ENCODE results near the gene MYNN. TPM values are rescaled to one million over a fixed set of nuclear protein-coding genes. Genes with fewer than 3 reads are reported as not detected.

MYNN gene
- total RNA-seq, 3 donors from 2014 or later, result 11.6 to 17.4 (median 13.7) TPM

DNA sequence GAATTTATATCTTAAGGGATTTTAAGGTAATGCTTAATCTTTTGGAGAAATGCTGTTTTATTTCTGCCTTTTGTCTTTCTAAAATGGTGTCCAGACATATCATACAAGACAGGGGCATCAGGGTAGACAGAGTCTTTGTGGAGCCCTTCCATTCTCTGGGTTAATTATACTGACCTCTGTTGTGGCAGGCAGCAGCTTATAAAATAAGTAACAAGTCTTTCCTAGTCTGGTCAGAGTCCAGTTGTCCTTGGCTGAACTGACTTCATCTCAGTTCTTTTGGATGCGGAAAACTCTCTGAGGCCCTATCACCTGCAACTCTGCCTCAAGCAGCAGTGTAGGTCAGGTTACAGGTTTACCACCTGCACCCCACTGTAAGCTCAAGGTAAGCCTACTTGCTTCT is 19.2 kb downstream of the MYNN start:
- intact Hi-C loops (cut with DNase I, micrococcal nuclease), result no loop called here
- Histone ChIP-seq H3K4me1 (ENCODE audit: low read depth) (no peaks in the 10 kb centered on the region), H3K4me3 (no peak overlapping the region), H3K36me3 (ENCODE audit: low read depth) (no peaks in the 10 kb centered on the region), H3K9me3 (no peaks in the 10 kb centered on the region)
- no peak for DNase-seq
- no peak for ATAC-seq
- TF ChIP-seq, protein P1, sequence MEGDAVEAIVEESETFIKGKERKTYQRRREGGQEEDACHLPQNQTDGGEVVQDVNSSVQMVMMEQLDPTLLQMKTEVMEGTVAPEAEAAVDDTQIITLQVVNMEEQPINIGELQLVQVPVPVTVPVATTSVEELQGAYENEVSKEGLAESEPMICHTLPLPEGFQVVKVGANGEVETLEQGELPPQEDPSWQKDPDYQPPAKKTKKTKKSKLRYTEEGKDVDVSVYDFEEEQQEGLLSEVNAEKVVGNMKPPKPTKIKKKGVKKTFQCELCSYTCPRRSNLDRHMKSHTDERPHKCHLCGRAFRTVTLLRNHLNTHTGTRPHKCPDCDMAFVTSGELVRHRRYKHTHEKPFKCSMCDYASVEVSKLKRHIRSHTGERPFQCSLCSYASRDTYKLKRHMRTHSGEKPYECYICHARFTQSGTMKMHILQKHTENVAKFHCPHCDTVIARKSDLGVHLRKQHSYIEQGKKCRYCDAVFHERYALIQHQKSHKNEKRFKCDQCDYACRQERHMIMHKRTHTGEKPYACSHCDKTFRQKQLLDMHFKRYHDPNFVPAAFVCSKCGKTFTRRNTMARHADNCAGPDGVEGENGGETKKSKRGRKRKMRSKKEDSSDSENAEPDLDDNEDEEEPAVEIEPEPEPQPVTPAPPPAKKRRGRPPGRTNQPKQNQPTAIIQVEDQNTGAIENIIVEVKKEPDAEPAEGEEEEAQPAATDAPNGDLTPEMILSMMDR (IDR thresholded peaks at IDR 0.05), result no peak

DNA sequence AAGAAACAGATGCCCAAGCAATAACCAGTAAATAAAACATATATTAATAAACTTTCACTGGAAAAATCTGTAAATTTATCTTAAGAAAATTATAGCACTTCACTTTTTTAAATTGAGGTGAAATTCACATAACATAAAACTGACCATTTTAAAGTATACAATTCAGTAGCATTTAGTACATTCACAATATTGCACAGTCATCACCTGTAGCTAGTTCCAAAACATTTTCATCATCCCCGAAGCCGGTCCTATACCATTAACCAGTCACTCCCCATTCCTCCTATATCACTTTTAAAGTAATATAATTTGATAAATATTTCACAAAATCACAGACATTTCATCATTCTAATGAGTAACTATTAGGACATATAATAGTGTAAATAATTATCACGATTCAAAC is 31.5 kb downstream of the MYNN start:
- Histone ChIP-seq H3K4me1 (ENCODE audit: low read depth) (no peaks in the 10 kb centered on the region), H3K9me3 (no peaks in the 10 kb centered on the region), H3K4me3 (no peak overlapping the region), H3K36me3 (ENCODE audit: low read depth) (no peaks in the 10 kb centered on the region)
- intact Hi-C loops (cut with DNase I, micrococcal nuclease), result no loop called here
- ATAC-seq, result no peak
- DNase-seq, result no peak
- TF ChIP-seq, protein P1 (IDR thresholded peaks at IDR 0.05), result no peak

DNA sequence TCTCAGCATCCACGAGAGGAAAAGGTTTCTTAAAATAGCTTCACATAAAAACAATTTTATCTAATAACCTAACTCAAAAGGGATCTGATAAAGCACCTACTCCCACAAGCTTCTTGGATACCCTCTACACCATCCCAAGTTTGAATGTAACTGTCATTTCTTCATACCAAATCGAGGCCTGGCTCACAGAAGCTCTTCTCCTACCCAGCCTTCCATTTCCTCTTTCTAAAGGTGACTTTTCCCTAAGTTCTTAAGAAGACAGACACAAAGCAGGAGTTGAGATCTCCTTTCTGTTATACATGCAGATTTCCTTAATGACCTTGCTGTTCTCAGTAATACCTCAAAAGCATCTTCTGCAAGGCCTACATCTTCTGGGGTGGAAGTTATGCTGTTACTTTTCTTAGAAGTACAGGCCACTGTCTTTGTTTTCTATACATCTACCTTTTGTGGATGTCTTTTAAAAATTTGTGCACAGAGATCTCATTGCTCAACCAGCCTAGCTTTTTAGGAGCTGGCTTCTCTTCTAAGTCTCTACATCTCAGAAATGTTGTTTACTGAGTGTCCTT is 36.1 kb downstream of the MYNN start:
- TF ChIP-seq, protein P1 (IDR thresholded peaks at IDR 0.05), result no peak
- no peaks in the 10 kb centered on the region for H3K9me3 ChIP-seq
- ATAC-seq (no peak), DNase-seq (no peak)
- peaks cover 10% of the 10 kb centered on the region for H3K4me1 ChIP-seq (ENCODE audit: low read depth)
- intact Hi-C loops (cut with DNase I, micrococcal nuclease), result no loop called here
- no peak overlapping the region for H3K4me3 ChIP-seq
- no peaks in the 10 kb centered on the region for H3K36me3 ChIP-seq (ENCODE audit: low read depth)

GRCh38 chr3:169811631-169812331 is 38.6 kb downstream of the MYNN start:
- Histone ChIP-seq H3K36me3 (ENCODE audit: low read depth) (no peaks in the 10 kb centered on the region), H3K4me3 (no peak overlapping the region), H3K9me3 (no peaks in the 10 kb centered on the region), H3K4me1 (ENCODE audit: low read depth) (peaks cover 10% of the 10 kb centered on the region)
- intact Hi-C loops (cut with DNase I, micrococcal nuclease), result no loop called here
- TF ChIP-seq, protein P1 (IDR thresholded peaks at IDR 0.05), result no peak
- ATAC-seq (peak; percentile 48), DNase-seq (peak in 2 of 3 donors; percentile 22 to 56)

- no peak within 1 kb of the TSS for H3K4me3 ChIP-seq
- H3K36me3 ChIP-seq (ENCODE audit: low read depth), result no peaks in the 10 kb centered on the region
- ATAC-seq, result peak; percentile 87
- intact Hi-C loops (cut with DNase I, micrococcal nuclease), result no loop called here
- H3K9me3 ChIP-seq, result no peaks in the 10 kb centered on the region
- DNase-seq, result peak; percentile 81 to 88 (median 82)
- TF ChIP-seq, protein P1 (IDR thresholded peaks at IDR 0.05), result no peak
- H3K4me1 ChIP-seq (ENCODE audit: low read depth), result peaks cover 10% of the 10 kb centered on the region
These were observed 39.4 kb downstream of the MYNN start, which contains the start of the genes LRRC34 and LRRIQ4 for GRCh38 chr3:169812332-169813235. Gene LRRC34 (minus strand): TSS chr3:169812904. CDS start chr3:169812548, 356 bp downstream. Gene LRRIQ4 (plus strand): TSS chr3:169812870. CDS start chr3:169821922, 9,052 bp downstream.
